Central memory CD8-positive, alpha-beta T cell (primary cell): ENCODE data around the gene FKBP1A.

Experiments used
- ATAC-seq: fragments of 150-1000 bp; cut with Tn5 transposase; replicated peaks from 2 replicates; pipeline ENCODE4 v1.10.0; 2022; ENCODE audit warnings: mild to moderate bottlenecking, moderate FRiP score, moderate number of reproducible peaks; ENCODE audit not compliant: poor library complexity, severe bottlenecking; ENCODE audit errors: extremely low read depth
- DNase-seq, 2 donors: peaks; one replicate each; pipeline ENCODE4 v3.0.0; 2021; ENCODE audit warnings: low spot score in 2 of 2
- H3K27ac Mint-ChIP-seq: one replicate; pipeline ENCODE4 v1.8.0; 2022; ENCODE audit warnings: low read depth, mild to moderate bottlenecking, moderate library complexity, mixed read lengths
- H3K27me3 Mint-ChIP-seq: one replicate; pipeline ENCODE4 v1.8.0; 2022; ENCODE audit warnings: mixed read lengths
- H3K36me3 Mint-ChIP-seq: one replicate; pipeline ENCODE4 v1.8.0; 2022; ENCODE audit warnings: mild to moderate bottlenecking, moderate library complexity, mixed read lengths; ENCODE audit not compliant: insufficient read depth
- H3K4me1 Mint-ChIP-seq: one replicate; pipeline ENCODE4 v1.8.0; 2022; ENCODE audit warnings: mixed read lengths
- H3K4me3 Mint-ChIP-seq: one replicate; pipeline ENCODE4 v1.8.0; 2022; ENCODE audit warnings: mild to moderate bottlenecking, moderate library complexity, mixed read lengths
- H3K9me3 Mint-ChIP-seq: one replicate; pipeline ENCODE4 v1.8.0; 2022; ENCODE audit warnings: mixed read lengths

Gene FKBP1A

DNA sequence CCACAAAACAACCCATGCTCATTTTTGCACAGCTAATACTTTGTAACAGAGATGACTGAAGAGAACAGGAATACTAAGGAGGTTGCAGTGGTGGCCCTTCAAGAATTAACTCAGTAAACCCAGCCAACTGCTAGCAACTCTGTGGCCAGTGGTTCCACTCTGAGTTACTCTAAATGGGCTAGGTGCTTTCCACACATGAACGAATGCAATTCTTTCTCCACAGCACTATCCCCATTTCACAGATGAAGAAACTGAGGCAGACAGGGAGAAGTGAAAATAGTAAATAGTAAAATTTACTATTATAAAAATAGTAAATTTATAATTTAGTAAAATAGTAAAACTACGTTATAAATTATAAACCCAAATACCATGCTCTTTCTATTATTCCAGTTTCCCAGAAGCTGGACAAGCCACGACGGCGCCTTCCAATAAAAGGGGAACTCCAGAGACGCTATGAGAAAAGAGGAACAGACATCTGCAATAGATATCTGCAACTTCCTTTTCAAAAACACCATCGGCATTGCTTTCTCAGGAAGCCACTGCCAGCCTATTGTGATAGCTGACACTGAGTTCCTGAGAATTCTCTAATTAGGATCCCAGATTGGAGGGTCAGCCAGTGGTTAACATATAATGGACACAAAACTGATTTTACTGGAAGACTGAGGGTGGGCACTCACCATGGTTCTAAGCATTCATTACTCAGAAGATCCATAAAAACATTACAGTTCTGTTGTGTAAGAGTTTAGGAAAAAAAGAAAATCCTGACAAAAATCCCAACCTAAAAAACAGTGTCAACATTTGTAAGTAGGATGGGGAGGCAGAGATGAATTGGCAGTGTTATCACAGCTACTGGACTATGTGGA lies 16.2 kb downstream of the FKBP1A start:
- peaks cover 34% of the 10 kb centered on the region for H3K36me3 Mint-ChIP-seq
- H3K4me1 Mint-ChIP-seq = peaks cover 71% of the 10 kb centered on the region
- H3K4me3 Mint-ChIP-seq = no peak overlapping the region
- H3K27ac Mint-ChIP-seq = peak overlapping the region; percentile 17
- no peaks in the 10 kb centered on the region for H3K27me3 Mint-ChIP-seq
- no peaks in the 10 kb centered on the region for H3K9me3 Mint-ChIP-seq
- ATAC-seq = no peak
- no peak for DNase-seq

DNA sequence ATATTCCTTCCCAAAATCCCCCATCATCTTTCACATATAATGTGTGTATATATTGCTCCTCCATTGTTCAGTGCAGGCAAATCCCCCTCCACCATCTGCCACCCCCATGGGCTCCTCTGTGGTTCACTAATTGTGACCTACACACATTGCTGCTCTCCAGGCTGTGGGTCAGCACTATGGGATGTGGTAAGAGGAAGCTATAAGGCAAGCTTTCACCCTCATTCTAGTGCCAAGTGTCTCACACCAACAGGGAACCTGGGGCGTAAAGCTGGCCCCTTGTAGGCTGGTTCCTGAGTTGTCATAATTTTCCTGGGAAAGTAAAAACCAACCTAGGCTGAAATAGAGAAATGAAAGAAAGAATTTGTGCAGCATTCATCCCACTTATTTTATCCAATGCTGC lies 16.8 kb downstream of the FKBP1A start:
- H3K4me1 Mint-ChIP-seq = peaks cover 66% of the 10 kb centered on the region
- DNase-seq (no peak), ATAC-seq (no peak)
- peaks cover 33% of the 10 kb centered on the region for H3K36me3 Mint-ChIP-seq
- H3K27ac Mint-ChIP-seq = no peak overlapping the region
- no peaks in the 10 kb centered on the region for H3K27me3 Mint-ChIP-seq
- H3K4me3 Mint-ChIP-seq = no peak overlapping the region
- no peaks in the 10 kb centered on the region for H3K9me3 Mint-ChIP-seq

DNA sequence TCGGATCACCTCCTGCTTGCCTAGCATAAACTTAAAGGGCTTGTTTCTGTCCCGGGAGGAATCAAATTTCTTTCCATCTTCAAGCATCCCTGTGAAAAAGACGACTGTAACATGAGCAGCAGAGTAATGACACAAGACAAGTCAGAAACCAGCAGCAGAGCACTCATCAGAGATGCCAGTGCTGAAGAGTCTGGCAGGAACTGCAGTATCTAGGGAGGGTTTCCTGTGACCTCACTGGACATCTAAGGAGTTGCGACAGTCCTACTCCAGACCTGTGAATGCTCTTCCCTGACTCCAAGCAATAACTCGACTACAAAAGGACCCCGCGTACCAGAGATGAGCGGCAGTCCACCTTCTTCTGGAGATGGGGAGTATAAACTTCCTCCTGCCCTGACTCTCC lies 17.3 kb downstream of the FKBP1A start:
- DNase-seq (no peak), ATAC-seq (no peak)
- peaks cover 34% of the 10 kb centered on the region for H3K36me3 Mint-ChIP-seq
- no peak overlapping the region for H3K4me3 Mint-ChIP-seq
- no peak overlapping the region for H3K27ac Mint-ChIP-seq
- no peaks in the 10 kb centered on the region for H3K9me3 Mint-ChIP-seq
- no peaks in the 10 kb centered on the region for H3K27me3 Mint-ChIP-seq
- H3K4me1 Mint-ChIP-seq = peaks cover 61% of the 10 kb centered on the region

DNA sequence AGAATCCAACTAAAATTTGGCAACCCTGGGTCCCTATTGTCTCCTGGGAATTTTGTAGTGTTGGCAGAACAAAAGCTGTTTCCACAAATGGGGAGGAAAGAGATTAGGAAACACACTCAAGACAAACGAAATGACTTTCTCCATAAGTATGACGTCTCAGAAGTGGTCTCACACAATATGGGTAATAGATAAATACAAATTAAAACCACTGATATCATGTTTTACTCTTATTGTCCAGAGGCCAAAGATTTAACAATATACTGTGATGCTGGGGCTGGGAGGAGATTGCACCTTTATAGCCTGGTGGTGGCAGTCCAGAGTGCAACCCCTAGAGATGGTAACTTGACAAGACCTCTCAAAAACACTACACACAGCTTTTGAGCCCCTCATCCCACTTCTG lies 18.6 kb downstream of the FKBP1A start:
- ATAC-seq = no peak
- H3K36me3 Mint-ChIP-seq = peaks cover 38% of the 10 kb centered on the region
- DNase-seq = no peak
- H3K4me1 Mint-ChIP-seq = peaks cover 48% of the 10 kb centered on the region
- H3K27me3 Mint-ChIP-seq = no peaks in the 10 kb centered on the region
- no peaks in the 10 kb centered on the region for H3K9me3 Mint-ChIP-seq
- H3K27ac Mint-ChIP-seq = no peak overlapping the region
- H3K4me3 Mint-ChIP-seq = no peak overlapping the region

DNA sequence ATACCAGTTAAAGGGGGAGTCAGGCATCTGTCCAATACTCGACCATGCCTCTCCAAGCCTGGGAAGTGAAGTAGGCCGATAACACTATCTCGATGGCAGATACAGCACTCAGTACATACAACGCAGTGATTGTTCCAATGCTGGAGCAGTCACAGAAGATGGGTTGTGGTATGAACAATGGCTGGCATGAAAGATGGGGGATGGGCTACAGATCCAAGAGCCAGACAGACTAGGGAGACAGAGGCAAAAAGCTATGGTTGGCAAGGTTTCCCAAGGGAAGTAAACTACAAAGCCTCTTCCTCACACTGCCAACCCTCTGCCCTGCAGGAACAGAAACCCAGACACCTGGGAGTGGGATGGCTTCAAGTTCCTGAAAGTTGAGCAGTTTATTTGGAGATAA lies 19.2 kb downstream of the FKBP1A start:
- peaks cover 42% of the 10 kb centered on the region for H3K4me1 Mint-ChIP-seq
- no peak for DNase-seq
- peaks cover 36% of the 10 kb centered on the region for H3K36me3 Mint-ChIP-seq
- H3K27ac Mint-ChIP-seq = peak overlapping the region; percentile 49
- no peaks in the 10 kb centered on the region for H3K27me3 Mint-ChIP-seq
- no peak overlapping the region for H3K4me3 Mint-ChIP-seq
- no peak for ATAC-seq
- no peaks in the 10 kb centered on the region for H3K9me3 Mint-ChIP-seq

DNA sequence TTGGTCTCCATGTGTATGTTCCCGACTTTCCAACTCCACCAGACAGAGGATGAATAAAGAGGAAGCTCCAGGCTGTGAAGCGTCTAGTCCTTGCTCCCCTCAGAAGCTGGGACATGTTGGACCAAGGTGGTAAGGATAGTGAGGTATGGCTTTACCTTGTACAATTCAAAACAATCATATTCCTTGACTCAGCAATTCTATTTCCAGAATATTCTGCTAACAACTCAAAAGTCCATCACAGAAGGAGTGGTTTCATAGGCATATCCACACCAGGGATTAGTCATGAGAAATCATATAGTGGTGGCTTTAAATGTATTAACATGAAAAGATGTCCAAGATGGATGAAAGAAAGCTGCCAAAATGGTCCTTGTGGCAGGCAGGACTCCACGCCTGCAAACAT lies 19.8 kb downstream of the FKBP1A start:
- peaks cover 36% of the 10 kb centered on the region for H3K36me3 Mint-ChIP-seq
- ATAC-seq = no peak
- H3K9me3 Mint-ChIP-seq = no peaks in the 10 kb centered on the region
- no peak overlapping the region for H3K27ac Mint-ChIP-seq
- H3K4me1 Mint-ChIP-seq = peaks cover 38% of the 10 kb centered on the region
- H3K27me3 Mint-ChIP-seq = no peaks in the 10 kb centered on the region
- DNase-seq = no peak
- H3K4me3 Mint-ChIP-seq = no peak overlapping the region

DNA sequence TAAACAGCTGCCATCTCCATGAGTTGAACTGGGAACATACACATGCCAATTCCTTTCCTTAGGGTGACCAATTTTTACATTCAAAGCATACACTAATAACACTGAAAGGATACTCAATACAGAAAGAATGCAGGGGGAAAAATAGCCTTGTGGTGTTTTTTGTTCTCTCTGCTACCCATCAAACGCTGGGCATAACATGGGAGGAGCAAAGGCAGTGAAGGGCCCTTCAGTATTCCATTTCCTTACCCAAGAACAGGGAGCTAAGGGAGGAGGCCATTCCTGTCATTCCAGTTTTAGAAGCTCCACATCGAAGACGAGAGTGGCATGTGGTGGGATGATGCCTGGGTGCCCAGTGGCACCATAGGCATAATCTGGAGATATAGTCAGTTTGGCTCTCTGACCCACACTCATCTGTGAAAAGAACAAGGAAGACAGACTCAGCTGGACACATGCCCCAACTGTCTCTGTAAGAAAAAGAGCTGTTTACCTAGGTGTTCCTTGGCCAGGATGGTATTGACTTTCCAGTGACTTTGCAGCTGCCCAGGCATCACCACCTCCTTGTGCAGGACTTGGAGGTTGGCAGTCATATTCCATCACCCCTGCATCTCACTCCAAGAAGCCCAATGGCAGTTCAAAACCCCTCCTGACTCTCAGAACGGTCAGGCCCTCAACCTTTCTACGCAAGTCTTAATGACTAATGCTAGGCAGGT lies 20.9 kb downstream of the FKBP1A start:
- ATAC-seq (no peak), DNase-seq (no peak)
- peaks cover 36% of the 10 kb centered on the region for H3K4me1 Mint-ChIP-seq
- H3K27ac Mint-ChIP-seq = no peak overlapping the region
- no peak overlapping the region for H3K4me3 Mint-ChIP-seq
- H3K27me3 Mint-ChIP-seq = no peaks in the 10 kb centered on the region
- H3K36me3 Mint-ChIP-seq = peaks cover 35% of the 10 kb centered on the region
- no peaks in the 10 kb centered on the region for H3K9me3 Mint-ChIP-seq

DNA sequence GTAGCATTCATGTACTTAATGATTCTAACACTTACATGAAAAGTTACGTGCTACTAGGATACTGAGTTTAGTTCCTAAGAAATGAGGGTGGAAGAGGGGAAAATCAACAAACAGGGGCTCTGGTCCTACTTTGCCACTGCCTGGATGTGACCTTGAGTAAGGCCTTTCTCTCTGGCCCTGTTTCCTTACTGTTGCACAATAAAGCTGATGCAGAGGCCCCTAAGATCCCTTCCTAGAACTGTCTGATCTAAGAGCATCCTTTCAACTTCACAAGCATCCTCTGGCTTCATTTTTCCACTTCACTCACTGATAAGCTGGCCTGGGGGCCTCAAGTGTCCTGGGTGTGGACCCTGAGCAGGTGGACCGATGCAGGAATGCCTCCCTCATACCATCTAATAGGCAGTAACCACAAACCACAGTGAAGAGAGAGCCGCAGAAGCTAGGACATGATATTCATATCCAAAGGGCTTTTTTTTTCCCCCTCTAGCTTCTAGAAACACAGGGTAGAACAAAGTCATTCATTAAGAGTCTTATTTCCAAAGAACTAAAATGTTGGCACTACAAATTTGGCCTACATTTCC lies 21.6 kb downstream of the FKBP1A start:
- DNase-seq = no peak
- no peaks in the 10 kb centered on the region for H3K27me3 Mint-ChIP-seq
- no peak for ATAC-seq
- H3K27ac Mint-ChIP-seq = no peak overlapping the region
- H3K9me3 Mint-ChIP-seq = no peaks in the 10 kb centered on the region
- H3K36me3 Mint-ChIP-seq = peaks cover 35% of the 10 kb centered on the region
- no peak overlapping the region for H3K4me3 Mint-ChIP-seq
- peaks cover 31% of the 10 kb centered on the region for H3K4me1 Mint-ChIP-seq

DNA sequence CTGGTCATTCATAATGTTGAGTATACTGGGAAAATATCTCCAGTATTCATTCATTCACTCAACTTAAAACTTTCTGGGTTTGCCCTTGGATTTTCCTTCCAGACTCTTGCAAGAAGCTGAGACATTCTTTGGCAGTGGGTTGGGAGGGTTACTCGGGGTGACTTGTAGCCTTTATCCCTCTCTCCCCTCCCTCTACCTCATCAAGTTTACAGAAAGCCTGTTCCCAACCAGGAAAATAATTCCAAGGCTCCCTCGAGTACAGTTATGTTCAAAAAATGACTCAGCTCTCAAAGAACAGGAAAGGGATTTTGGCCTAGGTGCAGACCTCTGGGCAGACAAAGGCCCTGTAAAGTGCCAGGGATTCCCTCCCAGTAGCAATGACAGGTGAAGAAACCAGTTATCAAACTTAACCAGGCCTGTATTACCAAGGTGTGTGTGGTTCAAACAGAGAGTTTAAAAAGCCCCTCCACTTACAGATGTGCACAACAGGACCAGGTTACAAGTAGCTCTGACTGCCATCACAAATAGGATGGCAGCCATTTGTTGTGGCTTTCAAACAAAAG lies 22.2 kb downstream of the FKBP1A start:
- DNase-seq (no peak), ATAC-seq (no peak)
- no peak overlapping the region for H3K27ac Mint-ChIP-seq
- H3K36me3 Mint-ChIP-seq = peaks cover 30% of the 10 kb centered on the region
- peaks cover 26% of the 10 kb centered on the region for H3K4me1 Mint-ChIP-seq
- H3K4me3 Mint-ChIP-seq = no peak overlapping the region
- no peaks in the 10 kb centered on the region for H3K27me3 Mint-ChIP-seq
- H3K9me3 Mint-ChIP-seq = no peaks in the 10 kb centered on the region

DNA sequence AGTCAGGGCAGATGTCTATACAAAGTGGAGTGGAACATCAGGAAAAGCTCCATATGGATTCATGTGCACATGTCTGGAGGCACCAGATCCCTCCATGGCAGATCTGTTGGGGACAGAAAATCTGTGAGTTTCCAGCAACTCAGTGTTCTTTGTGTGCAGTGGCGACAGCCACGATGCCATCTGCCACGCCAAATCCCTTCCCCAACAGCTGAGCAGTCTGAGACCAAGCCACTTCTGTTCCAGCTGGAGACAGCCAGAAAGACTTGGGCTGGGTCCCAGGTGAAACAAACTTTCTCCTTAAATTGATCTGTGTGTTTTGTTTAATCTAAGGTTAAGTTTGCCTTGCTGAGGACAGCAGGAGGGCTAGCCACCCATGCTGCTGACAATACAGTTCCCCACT lies 22.9 kb downstream of the FKBP1A start:
- Mint-ChIP-seq H3K27me3 (no peaks in the 10 kb centered on the region), H3K36me3 (peaks cover 27% of the 10 kb centered on the region), H3K27ac (no peak overlapping the region), H3K9me3 (no peaks in the 10 kb centered on the region), H3K4me3 (no peak overlapping the region), H3K4me1 (peaks cover 29% of the 10 kb centered on the region)
- no peak for ATAC-seq
- no peak for DNase-seq

DNA sequence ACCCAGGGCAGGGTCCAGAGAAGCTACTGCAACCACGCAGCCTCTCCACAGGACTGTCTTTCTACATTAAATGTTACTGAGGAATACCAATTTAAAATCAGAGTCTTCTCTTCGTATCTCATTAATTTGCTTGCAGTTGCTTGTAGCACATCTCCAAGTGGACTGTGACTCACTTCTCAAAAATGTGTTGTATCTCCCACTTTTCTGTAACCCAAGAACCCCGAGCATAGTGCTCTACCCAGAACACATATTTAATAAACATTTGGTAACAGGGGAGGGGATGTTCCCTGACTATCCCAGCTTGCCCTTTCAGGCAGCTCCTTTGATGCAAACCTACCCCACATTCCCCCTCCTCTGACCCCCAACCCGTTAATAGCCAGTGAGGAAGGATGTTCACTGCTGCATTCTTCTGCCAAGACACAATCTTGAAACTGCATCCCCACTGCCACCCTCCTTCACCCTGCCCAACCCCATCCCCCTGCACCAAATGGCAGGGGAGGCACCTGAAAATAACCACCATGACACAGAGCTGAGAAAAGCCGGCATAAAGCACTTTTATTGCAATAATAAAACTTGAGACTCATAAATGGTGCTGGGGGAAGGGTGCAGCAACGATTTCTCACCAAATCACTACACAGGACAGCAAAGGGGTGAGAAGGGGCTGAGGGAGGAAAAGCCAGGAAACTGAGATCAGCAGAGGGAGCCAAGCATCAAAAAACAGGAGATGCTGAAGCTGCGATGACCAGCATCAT lies 24.2 kb downstream of the FKBP1A start:
- no peak for ATAC-seq

DNA sequence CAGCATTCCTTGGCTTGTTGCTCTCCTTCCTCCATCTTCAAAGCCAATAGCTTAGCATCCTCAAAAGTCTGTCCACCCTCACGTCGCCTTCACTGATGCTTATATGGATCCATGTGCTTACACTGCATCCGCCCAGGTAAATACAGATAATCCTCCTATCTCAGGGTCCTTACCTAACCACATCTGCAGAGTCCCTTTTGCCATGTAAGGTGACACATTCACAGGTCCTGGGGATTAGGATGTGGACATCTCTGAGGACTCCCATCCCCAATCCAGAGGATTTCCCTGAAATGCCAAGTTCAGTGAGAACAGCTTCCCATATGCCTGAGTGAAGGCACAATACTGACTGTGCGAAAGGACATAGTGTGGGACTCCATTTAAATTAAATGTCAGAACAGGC lies 25.4 kb downstream of the FKBP1A start:
- ATAC-seq = no peak
- Mint-ChIP-seq H3K27me3 (no peaks in the 10 kb centered on the region), H3K27ac (no peak overlapping the region), H3K36me3 (peaks cover 14% of the 10 kb centered on the region), H3K4me1 (peaks cover 42% of the 10 kb centered on the region), H3K4me3 (no peak overlapping the region), H3K9me3 (no peaks in the 10 kb centered on the region)
- DNase-seq = no peak

More for the DNA sequence above, 24.2 kb downstream of the FKBP1A start:
- Mint-ChIP-seq H3K27me3 (no peaks in the 10 kb centered on the region), H3K4me3 (no peak overlapping the region), H3K36me3 (peaks cover 21% of the 10 kb centered on the region), H3K27ac (no peak overlapping the region), H3K9me3 (no peaks in the 10 kb centered on the region), H3K4me1 (peaks cover 40% of the 10 kb centered on the region)
- no peak for DNase-seq
